ENCODE data around the gene GEMIN4. TPM values are rescaled to one million over a fixed set of nuclear protein-coding genes. Genes with fewer than 3 reads are reported as not detected.

Gene GEMIN4
- total and polyA plus RNA-seq, 2 donors from 2014 or later: 4.6 to 14.8 TPM

DNA sequence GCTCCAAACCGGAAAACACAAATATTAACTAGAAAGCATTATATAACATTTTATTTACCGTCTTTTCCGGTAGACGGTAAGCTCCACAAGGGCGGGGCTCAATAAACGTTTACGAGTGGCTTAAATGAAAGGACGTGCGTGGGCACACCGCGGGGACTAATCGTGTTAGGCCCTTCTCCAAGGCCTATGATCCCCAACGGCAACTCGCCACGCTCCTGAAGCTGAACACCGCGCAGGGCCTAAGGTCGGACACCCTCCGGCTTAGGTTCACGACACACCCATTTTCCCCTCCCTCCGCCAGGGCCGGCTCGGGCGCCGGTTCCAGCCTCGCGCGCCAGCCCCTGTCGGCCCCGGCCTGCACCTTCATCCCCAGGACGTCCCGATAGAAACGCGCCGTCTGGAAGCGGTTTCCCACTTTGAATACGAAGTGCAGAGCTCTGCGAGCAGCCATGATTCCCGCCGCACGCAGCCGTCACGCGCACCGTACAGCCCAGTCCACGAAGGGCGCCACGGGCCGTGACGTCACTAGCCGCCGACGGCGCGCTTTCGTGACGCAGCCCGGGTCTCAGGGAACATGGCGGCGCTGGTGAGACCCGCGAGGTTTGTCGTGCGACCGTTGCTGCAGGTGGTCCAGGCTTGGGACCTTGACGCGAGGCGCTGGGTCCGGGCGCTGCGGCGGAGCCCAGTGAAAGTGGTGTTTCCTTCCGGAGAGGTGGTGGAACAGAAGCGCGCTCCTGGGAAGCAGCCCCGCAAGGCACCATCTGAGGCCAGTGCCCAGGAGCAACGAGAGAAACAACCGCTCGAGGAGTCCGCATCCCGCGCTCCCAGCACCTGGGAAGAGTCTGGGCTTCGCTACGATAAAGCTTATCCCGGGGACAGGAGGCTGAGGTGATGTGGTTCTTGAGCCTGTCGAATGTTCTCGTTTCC is 30.0 kb upstream of the GEMIN4 start, which contains the start of the genes GLOD4 and MRM3:
TSS of gene GLOD4 (minus strand) at position 476 of the 927 bp plus-strand sequence. CDS start at position 451, 25 bp downstream.
TSS of gene MRM3 (plus strand) at position 549 of the 927 bp plus-strand sequence. CDS start at position 575, 26 bp downstream.
- Histone ChIP-seq H3K4me1 (ENCODE audit: control insufficient read depth in 2 of 3, insufficient read depth in 2 of 3, low read depth in 1 of 3, low read length in 3 of 3) (peaks cover 2 to 14% (median 4%) of the 10 kb centered on the region in 3 donors), H3K4me3 (ENCODE audit: low read length in 3 of 3) (peak within 1 kb of the TSS; percentile 98 to 99 (median 99)), H3K9ac (ENCODE audit: low read length in 3 of 3) (peak within 1 kb of the TSS; percentile 96), H3K27ac (ENCODE audit: low read depth in 2 of 2, low read length in 2 of 2) (peak within 1 kb of the TSS; percentile 71 to 87), H3K36me3 (ENCODE audit: control insufficient read depth in 2 of 3, insufficient read depth in 3 of 3, low read length in 3 of 3) (peaks cover 6 to 14% (median 9%) of the 10 kb centered on the region in 3 donors), H3K9me3 (ENCODE audit: control insufficient read depth in 2 of 3, insufficient read depth in 1 of 3, low read length in 3 of 3) (no peaks in the 10 kb centered on the region), H3K27me3 (ENCODE audit: control insufficient read depth, insufficient read depth, low read length) (no peaks in the 10 kb centered on the region)
- TF ChIP-seq CTCF (IDR thresholded peaks at IDR 0.05; ENCODE audit: borderline replicate concordance, extremely low read depth, insufficient read depth): peak; percentile 16
- FAIRE-seq (no peak), DNase-seq (peak; percentile 94 to 97 (median 96))
- intact Hi-C loops (cut with DNase I): no loop called here

DNA sequence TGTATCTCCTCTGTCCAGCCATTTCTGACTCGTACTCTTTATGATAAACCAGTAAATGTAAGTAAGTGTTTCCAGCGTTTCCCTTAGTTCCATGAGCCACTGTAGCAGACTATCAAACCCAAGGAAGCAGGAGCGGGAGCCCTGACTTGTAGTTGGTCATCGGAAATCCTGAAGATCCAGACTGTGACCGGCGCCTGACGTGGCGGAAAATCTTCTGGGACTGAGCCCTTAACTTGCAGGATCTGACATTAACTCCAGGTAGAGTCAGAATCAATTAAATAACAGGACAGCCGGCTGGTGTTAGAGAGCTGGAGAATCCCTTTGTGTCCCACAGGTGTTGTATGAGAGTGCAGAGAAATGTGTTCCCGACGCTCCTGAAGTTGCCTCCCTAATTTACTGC is 26.0 kb upstream of the GEMIN4 start:
- FAIRE-seq: no peak
- intact Hi-C loops (cut with DNase I): no loop called here
- Histone ChIP-seq H3K27me3 (ENCODE audit: control insufficient read depth, insufficient read depth, low read length) (no peaks in the 10 kb centered on the region), H3K4me1 (ENCODE audit: control insufficient read depth in 2 of 3, insufficient read depth in 2 of 3, low read depth in 1 of 3, low read length in 3 of 3) (peaks cover 2 to 6% (median 4%) of the 10 kb centered on the region in 3 donors), H3K9ac (ENCODE audit: low read length in 3 of 3) (no peak overlapping the region), H3K4me3 (ENCODE audit: low read length in 3 of 3) (no peak overlapping the region), H3K27ac (ENCODE audit: low read depth in 2 of 2, low read length in 2 of 2) (no peak overlapping the region), H3K36me3 (ENCODE audit: control insufficient read depth in 2 of 3, insufficient read depth in 3 of 3, low read length in 3 of 3) (peaks cover 7 to 29% (median 22%) of the 10 kb centered on the region in 3 donors), H3K9me3 (ENCODE audit: control insufficient read depth in 2 of 3, insufficient read depth in 1 of 3, low read length in 3 of 3) (no peaks in the 10 kb centered on the region)
- no peak for DNase-seq
- TF ChIP-seq CTCF (IDR thresholded peaks at IDR 0.05; ENCODE audit: borderline replicate concordance, extremely low read depth, insufficient read depth): no peak

DNA sequence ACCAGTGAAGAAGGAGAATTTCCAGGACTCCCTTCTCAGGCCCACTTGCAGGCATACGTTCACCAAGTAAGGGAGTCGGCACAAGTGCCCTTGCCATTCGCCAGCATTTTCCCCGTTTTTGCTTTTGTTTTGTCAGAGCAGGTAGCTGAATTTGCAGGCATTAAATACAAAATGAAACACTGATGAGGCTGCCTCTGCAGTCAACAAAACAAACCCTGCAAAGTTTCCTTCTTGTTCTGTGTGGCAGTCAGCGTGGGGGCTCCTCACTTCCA is 22.2 kb upstream of the GEMIN4 start:
- H3K4me1 ChIP-seq (ENCODE audit: control insufficient read depth in 2 of 3, insufficient read depth in 2 of 3, low read depth in 1 of 3, low read length in 3 of 3): no peaks in the 10 kb centered on the region
- no peaks in the 10 kb centered on the region for H3K27me3 ChIP-seq (ENCODE audit: control insufficient read depth, insufficient read depth, low read length)
- DNase-seq (no peak), FAIRE-seq (no peak)
- no peak overlapping the region for H3K9ac ChIP-seq (ENCODE audit: low read length in 3 of 3)
- intact Hi-C loops (cut with DNase I): no loop called here
- H3K27ac ChIP-seq (ENCODE audit: low read depth in 2 of 2, low read length in 2 of 2): no peak overlapping the region
- no peak for TF ChIP-seq CTCF (IDR thresholded peaks at IDR 0.05; ENCODE audit: borderline replicate concordance, extremely low read depth, insufficient read depth)
- peaks cover 15 to 47% (median 43%) of the 10 kb centered on the region in 3 donors for H3K36me3 ChIP-seq (ENCODE audit: control insufficient read depth in 2 of 3, insufficient read depth in 3 of 3, low read length in 3 of 3)
- no peak overlapping the region for H3K4me3 ChIP-seq (ENCODE audit: low read length in 3 of 3)
- H3K9me3 ChIP-seq (ENCODE audit: control insufficient read depth in 2 of 3, insufficient read depth in 1 of 3, low read length in 3 of 3): no peaks in the 10 kb centered on the region

Data from kidney (tissue), 14 donors.